ENCODE data around the gene OOSP4A. TPM values are rescaled to one million over a fixed set of nuclear protein-coding genes. Genes with fewer than 3 reads are reported as not detected.

The OOSP4A gene
- total RNA-seq = not detected

GRCh38 chr11:59963733-59964132 lies at the start of gene OOSP4A:
TSS of gene OOSP4A (plus strand) at chr11:59964033. CDS start at chr11:59964033, 0 bp downstream.
- no peak for DNase-seq

- DNase-seq = no peak
Observed at GRCh38 chr11:59918480-59918879, 45.4 kb upstream of the OOSP4A start.

- no peak for DNase-seq
Observed at GRCh38 chr11:59918987-59919589, 44.7 kb upstream of the OOSP4A start.

- DNase-seq = no peak
Observed at GRCh38 chr11:59923813-59924212, 40.0 kb upstream of the OOSP4A start.

- DNase-seq = no peak
Observed at GRCh38 chr11:59931688-59932087, 32.1 kb upstream of the OOSP4A start.

GRCh38 chr11:59938132-59938531 lies 25.7 kb upstream of the OOSP4A start, which contains the start of gene OOSP1:
TSS of gene OOSP1 (plus strand) at chr11:59938432. CDS start at chr11:59938455, 23 bp downstream.
- no peak for DNase-seq

GRCh38 chr11:59938718-59939117 lies 25.1 kb upstream of the OOSP4A start:
- DNase-seq = no peak

- no peak for DNase-seq
Observed at GRCh38 chr11:59939482-59939881, 24.4 kb upstream of the OOSP4A start.

GRCh38 chr11:59941091-59941490 lies 22.7 kb upstream of the OOSP4A start:
- DNase-seq = no peak

- DNase-seq = no peak
Observed at GRCh38 chr11:59943997-59944714, 19.7 kb upstream of the OOSP4A start.

- no peak for DNase-seq
Observed at GRCh38 chr11:59944720-59945119, 19.1 kb upstream of the OOSP4A start.

GRCh38 chr11:59953463-59954218 lies 10.2 kb upstream of the OOSP4A start:
- no peak for DNase-seq

- DNase-seq = no peak
Observed at GRCh38 chr11:59954219-59954847, 9.5 kb upstream of the OOSP4A start.

GRCh38 chr11:59957094-59957493 lies 6.7 kb upstream of the OOSP4A start:
- no peak for DNase-seq

GRCh38 chr11:59960502-59961381 lies 3.1 kb upstream of the OOSP4A start:
- no peak for DNase-seq

- DNase-seq = no peak
Observed at GRCh38 chr11:59962107-59962482, 1.7 kb upstream of the OOSP4A start.

GRCh38 chr11:59965424-59965823 lies 1.6 kb downstream of the OOSP4A start:
- no peak for DNase-seq

- DNase-seq = no peak
Observed at GRCh38 chr11:59966201-59966600, 2.4 kb downstream of the OOSP4A start.

- DNase-seq = no peak
Observed at GRCh38 chr11:59967677-59968394, 4.0 kb downstream of the OOSP4A start.

- DNase-seq = no peak
Observed at GRCh38 chr11:59968395-59968783, 4.6 kb downstream of the OOSP4A start.

- no peak for DNase-seq
Observed at GRCh38 chr11:59973097-59973496, 9.3 kb downstream of the OOSP4A start.
